ENCODE data around the gene PDCD1.
"Not testable (repeated sequence)": the region's sequence is repeated elsewhere in the genome, so short reads cannot be mapped to it uniquely, and the experiment has no call there.

Gene PDCD1

GRCh38 chr2:241834527-241835210 lies 24.0 kb downstream of the PDCD1 start:
- WGBS (ENCODE audit: insufficient coverage), result 95% methylated on average over 5 of the region's 10 CpGs
- Histone ChIP-seq H3K27me3 (replicated peaks in 2 of 5; ENCODE audit: control insufficient read depth in 4 of 5, insufficient read depth in 5 of 5, low read length in 4 of 5) (no peaks in the 10 kb centered on the region), H3K4me3 (ENCODE audit: control insufficient read depth in 1 of 7, extremely low read depth in 1 of 7, insufficient read depth in 4 of 7, low read depth in 2 of 7, low read length in 6 of 7) (no peak overlapping the region), H3K27ac (ENCODE audit: insufficient read depth in 1 of 2, low read depth in 1 of 2, low read length in 2 of 2, poor library complexity in 1 of 2, severe bottlenecking in 2 of 2) (no peak overlapping the region), H3K4me1 (ENCODE audit: control extremely low read depth in 1 of 4, control insufficient read depth in 4 of 4, insufficient read depth in 4 of 4, low read length in 3 of 4) (peaks cover 0 to 3% (median 1%) of the 10 kb centered on the region in 4 experiments), H3K9me3 (ENCODE audit: control extremely low read depth in 1 of 5, control insufficient read depth in 4 of 5, insufficient read depth in 2 of 5, low read depth in 1 of 5, low read length in 4 of 5) (peaks cover 0 to 4% (median 0%) of the 10 kb centered on the region in 5 experiments), H3K36me3 (ENCODE audit: control insufficient read depth in 4 of 4, insufficient read depth in 4 of 4, low read length in 3 of 4) (no peaks in the 10 kb centered on the region)
- ChIA-PET CTCF (interaction anchor here (0.8 to 1.5 kb wide), 3 partner anchors 9 to 34 kb away, joined by 3 to 4 read pairs (median 3); no protein-coding TSS in a partner anchor), POLR2A (no interaction called here)
- DNase-seq, result no peak

DNA sequence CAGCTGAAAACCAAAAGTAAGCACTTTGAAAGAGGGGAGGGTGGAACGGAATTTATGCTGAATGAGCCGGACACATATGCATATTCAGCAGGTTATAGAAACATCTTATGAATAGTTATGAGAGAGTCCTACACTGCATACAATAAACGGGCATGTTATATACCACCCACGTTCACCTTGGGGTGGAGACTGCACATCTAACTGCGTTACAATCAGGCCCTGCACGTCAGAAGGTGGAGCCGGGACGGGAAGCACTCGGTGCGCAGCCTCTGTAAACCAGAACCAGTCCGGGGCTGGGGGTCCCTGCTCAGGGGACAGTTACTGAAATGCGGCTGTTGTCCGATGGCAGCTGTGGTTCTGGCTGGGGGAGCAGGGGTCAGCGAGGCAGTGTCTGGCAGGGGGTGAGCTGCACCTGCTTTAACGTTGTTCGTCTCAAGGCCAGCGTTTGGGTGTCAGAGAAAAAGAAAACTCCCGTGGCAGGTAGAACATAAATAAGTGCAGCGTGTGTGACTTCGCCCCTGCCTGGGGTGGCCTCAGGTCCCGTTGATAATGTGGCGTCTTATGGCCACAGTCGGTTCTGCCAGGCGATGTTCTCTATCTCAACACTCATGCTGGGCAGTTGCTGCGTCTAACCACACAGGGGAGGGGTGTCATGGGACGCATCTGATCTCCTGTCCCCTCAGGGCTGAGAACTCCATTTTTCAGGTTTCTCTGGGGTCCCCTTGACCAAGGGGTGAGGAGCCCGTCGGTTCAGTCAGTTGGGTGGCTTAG lies 24.8 kb downstream of the PDCD1 start:
- POLR2A ChIA-PET; H3K4me1 ChIP-seq (ENCODE audit: control extremely low read depth in 1 of 4, control insufficient read depth in 4 of 4, insufficient read depth in 4 of 4, low read length in 3 of 4); DNase-seq; H3K36me3 ChIP-seq (ENCODE audit: control insufficient read depth in 4 of 4, insufficient read depth in 4 of 4, low read length in 3 of 4); H3K27ac ChIP-seq (ENCODE audit: insufficient read depth in 1 of 2, low read depth in 1 of 2, low read length in 2 of 2, poor library complexity in 1 of 2, severe bottlenecking in 2 of 2); H3K4me3 ChIP-seq (ENCODE audit: control insufficient read depth in 1 of 7, extremely low read depth in 1 of 7, insufficient read depth in 4 of 7, low read depth in 2 of 7, low read length in 6 of 7); H3K27me3 ChIP-seq (replicated peaks in 2 of 5; ENCODE audit: control insufficient read depth in 4 of 5, insufficient read depth in 5 of 5, low read length in 4 of 5); H3K9me3 ChIP-seq (ENCODE audit: control extremely low read depth in 1 of 5, control insufficient read depth in 4 of 5, insufficient read depth in 2 of 5, low read depth in 1 of 5, low read length in 4 of 5): not testable (repeated sequence)
- WGBS (ENCODE audit: insufficient coverage), result 92% methylated on average over 23 of the region's 28 CpGs
- CTCF ChIA-PET, result interaction anchor here (1.1 kb wide), 1 partner anchor 8 kb away, joined by 3 read pairs; no protein-coding TSS in a partner anchor

GRCh38 chr2:241833101-241833663 lies 25.5 kb downstream of the PDCD1 start:
- H3K4me3 ChIP-seq (ENCODE audit: control insufficient read depth in 1 of 7, extremely low read depth in 1 of 7, insufficient read depth in 4 of 7, low read depth in 2 of 7, low read length in 6 of 7), result no peak overlapping the region
- H3K9me3 ChIP-seq (ENCODE audit: control extremely low read depth in 1 of 5, control insufficient read depth in 4 of 5, insufficient read depth in 2 of 5, low read depth in 1 of 5, low read length in 4 of 5), result peaks cover 0 to 4% (median 0%) of the 10 kb centered on the region in 5 experiments
- no peak overlapping the region for H3K27ac ChIP-seq (ENCODE audit: insufficient read depth in 1 of 2, low read depth in 1 of 2, low read length in 2 of 2, poor library complexity in 1 of 2, severe bottlenecking in 2 of 2)
- ChIA-PET POLR2A (no interaction called here), CTCF (no interaction called here)
- peaks cover 0 to 3% (median 1%) of the 10 kb centered on the region in 4 experiments for H3K4me1 ChIP-seq (ENCODE audit: control extremely low read depth in 1 of 4, control insufficient read depth in 4 of 4, insufficient read depth in 4 of 4, low read length in 3 of 4)
- WGBS (ENCODE audit: insufficient coverage), result 64% methylated on average over 5 of the region's 13 CpGs
- DNase-seq, result no peak
- no peaks in the 10 kb centered on the region for H3K27me3 ChIP-seq (replicated peaks in 2 of 5; ENCODE audit: control insufficient read depth in 4 of 5, insufficient read depth in 5 of 5, low read length in 4 of 5)
- H3K36me3 ChIP-seq (ENCODE audit: control insufficient read depth in 4 of 4, insufficient read depth in 4 of 4, low read length in 3 of 4), result no peaks in the 10 kb centered on the region

GRCh38 chr2:241827394-241827793 lies 31.3 kb downstream of the PDCD1 start:
- 92% methylated on average over 2 of the region's 2 CpGs for WGBS (ENCODE audit: insufficient coverage)
- no peak for DNase-seq
- H3K36me3 ChIP-seq (ENCODE audit: control insufficient read depth in 4 of 4, insufficient read depth in 4 of 4, low read length in 3 of 4), result no peaks in the 10 kb centered on the region
- no peak overlapping the region for H3K27ac ChIP-seq (ENCODE audit: insufficient read depth in 1 of 2, low read depth in 1 of 2, low read length in 2 of 2, poor library complexity in 1 of 2, severe bottlenecking in 2 of 2)
- H3K4me1 ChIP-seq (ENCODE audit: control extremely low read depth in 1 of 4, control insufficient read depth in 4 of 4, insufficient read depth in 4 of 4, low read length in 3 of 4), result no peaks in the 10 kb centered on the region
- no peaks in the 10 kb centered on the region for H3K27me3 ChIP-seq (replicated peaks in 2 of 5; ENCODE audit: control insufficient read depth in 4 of 5, insufficient read depth in 5 of 5, low read length in 4 of 5)
- POLR2A ChIA-PET, result no interaction called here
- H3K4me3 ChIP-seq (ENCODE audit: control insufficient read depth in 1 of 7, extremely low read depth in 1 of 7, insufficient read depth in 4 of 7, low read depth in 2 of 7, low read length in 6 of 7), result no peak overlapping the region
- peaks cover 6 to 19% (median 12%) of the 10 kb centered on the region in 5 experiments for H3K9me3 ChIP-seq (ENCODE audit: control extremely low read depth in 1 of 5, control insufficient read depth in 4 of 5, insufficient read depth in 2 of 5, low read depth in 1 of 5, low read length in 4 of 5)
- CTCF ChIA-PET, result interaction anchor here (0.7 kb wide), 2 partner anchors 10 to 100 kb away, joined by 3 to 4 read pairs; no protein-coding TSS in a partner anchor

DNA sequence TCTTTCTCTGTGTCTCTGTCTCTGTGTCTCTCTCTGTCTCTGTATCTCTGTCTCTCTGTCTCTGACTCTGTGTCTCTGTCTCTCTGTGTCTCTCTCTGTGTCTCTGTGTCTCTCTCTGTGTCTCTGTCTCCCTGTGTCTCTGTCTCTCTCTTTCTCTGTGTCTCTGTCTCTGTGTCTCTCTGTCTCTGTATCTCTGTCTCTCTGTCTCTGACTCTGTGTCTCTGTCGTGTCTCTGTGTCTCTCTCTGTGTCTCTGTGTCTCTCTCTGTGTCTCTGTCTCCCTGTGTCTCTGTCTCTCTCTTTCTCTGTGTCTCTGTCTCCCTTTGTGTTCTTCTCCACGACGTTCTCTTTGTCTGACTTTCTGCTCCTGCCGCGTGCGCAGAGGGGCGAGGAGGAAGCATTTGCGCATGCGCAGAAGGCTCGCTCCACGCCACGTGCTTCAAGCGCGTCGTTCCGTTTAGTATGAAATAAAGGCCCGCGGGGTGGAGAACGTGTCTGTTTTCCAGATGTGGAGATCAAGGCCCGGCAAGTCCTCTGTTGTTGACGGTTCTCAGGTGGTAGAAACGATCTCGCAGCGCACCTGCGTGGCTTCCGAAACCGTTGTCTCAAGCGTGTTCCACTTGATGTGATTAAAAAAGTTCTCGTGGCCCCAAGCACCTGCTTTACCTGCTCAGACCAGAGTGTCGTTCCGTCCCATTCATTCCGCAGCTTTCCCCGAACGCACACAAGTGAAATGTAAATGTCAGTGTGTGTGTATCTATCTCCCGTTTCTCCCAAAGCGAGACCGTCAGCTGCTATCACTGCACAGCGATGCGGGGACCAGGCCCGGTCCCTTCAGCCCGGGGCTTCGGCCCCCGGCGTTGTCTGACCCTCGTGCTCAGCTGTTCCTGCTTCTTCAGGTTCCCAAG lies 34.9 kb downstream of the PDCD1 start:
- peak in 2 of 3 donors; percentile 81 to 87 for DNase-seq
- H3K27me3 ChIP-seq (replicated peaks in 2 of 5; ENCODE audit: control insufficient read depth in 4 of 5, insufficient read depth in 5 of 5, low read length in 4 of 5); H3K36me3 ChIP-seq (ENCODE audit: control insufficient read depth in 4 of 4, insufficient read depth in 4 of 4, low read length in 3 of 4); H3K4me3 ChIP-seq (ENCODE audit: control insufficient read depth in 1 of 7, extremely low read depth in 1 of 7, insufficient read depth in 4 of 7, low read depth in 2 of 7, low read length in 6 of 7); H3K27ac ChIP-seq (ENCODE audit: insufficient read depth in 1 of 2, low read depth in 1 of 2, low read length in 2 of 2, poor library complexity in 1 of 2, severe bottlenecking in 2 of 2): not testable (repeated sequence)
- Histone ChIP-seq H3K9me3 (ENCODE audit: control extremely low read depth in 1 of 5, control insufficient read depth in 4 of 5, insufficient read depth in 2 of 5, low read depth in 1 of 5, low read length in 4 of 5) (peaks cover 6 to 19% (median 9%) of the 10 kb centered on the region in 5 experiments), H3K4me1 (ENCODE audit: control extremely low read depth in 1 of 4, control insufficient read depth in 4 of 4, insufficient read depth in 4 of 4, low read length in 3 of 4) (peaks cover 0 to 14% (median 6%) of the 10 kb centered on the region in 4 experiments)
- ChIA-PET CTCF (interaction anchor here (0.8 to 1.6 kb wide), 2 partner anchors 11 to 12 kb away, joined by 3 read pairs; no protein-coding TSS in a partner anchor), POLR2A (interaction anchor here (0.5 kb wide), 1 partner anchor 84 kb away, joined by 4 read pairs; no protein-coding TSS in a partner anchor)
- WGBS (ENCODE audit: insufficient coverage), result 93% methylated on average over 45 of the region's 45 CpGs

DNA sequence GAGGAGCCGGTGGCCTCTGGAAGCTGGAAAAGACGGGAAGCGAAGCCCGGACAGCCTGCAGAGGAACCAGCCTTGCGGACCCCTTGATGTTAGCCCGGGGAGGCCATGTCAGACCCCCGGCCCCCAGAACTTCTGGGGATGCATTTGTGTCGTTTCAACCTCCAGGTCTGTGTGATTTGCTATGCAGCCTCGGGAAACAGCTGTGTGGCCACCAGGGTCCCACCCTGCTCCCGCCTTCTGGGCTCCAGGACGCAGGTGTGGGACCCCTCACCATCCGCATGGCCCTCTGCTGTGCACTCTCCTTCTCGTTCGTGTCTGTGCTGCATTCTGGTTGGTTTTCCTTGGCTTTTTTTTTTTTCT lies 36.5 kb downstream of the PDCD1 start:
- Histone ChIP-seq H3K4me3 (ENCODE audit: control insufficient read depth in 1 of 7, extremely low read depth in 1 of 7, insufficient read depth in 4 of 7, low read depth in 2 of 7, low read length in 6 of 7) (no peak overlapping the region), H3K27ac (ENCODE audit: insufficient read depth in 1 of 2, low read depth in 1 of 2, low read length in 2 of 2, poor library complexity in 1 of 2, severe bottlenecking in 2 of 2) (no peak overlapping the region), H3K27me3 (replicated peaks in 2 of 5; ENCODE audit: control insufficient read depth in 4 of 5, insufficient read depth in 5 of 5, low read length in 4 of 5) (no peaks in the 10 kb centered on the region), H3K9me3 (ENCODE audit: control extremely low read depth in 1 of 5, control insufficient read depth in 4 of 5, insufficient read depth in 2 of 5, low read depth in 1 of 5, low read length in 4 of 5) (peaks cover 3 to 12% (median 8%) of the 10 kb centered on the region in 5 experiments), H3K4me1 (ENCODE audit: control extremely low read depth in 1 of 4, control insufficient read depth in 4 of 4, insufficient read depth in 4 of 4, low read length in 3 of 4) (peaks cover 0 to 27% (median 17%) of the 10 kb centered on the region in 4 experiments), H3K36me3 (ENCODE audit: control insufficient read depth in 4 of 4, insufficient read depth in 4 of 4, low read length in 3 of 4) (no peaks in the 10 kb centered on the region)
- no peak for DNase-seq
- 94% methylated on average over 13 of the region's 14 CpGs for WGBS (ENCODE audit: insufficient coverage)
- POLR2A ChIA-PET, result no interaction called here
- CTCF ChIA-PET, result interaction anchor here (0.9 kb wide), 1 partner anchor 15 kb away, joined by 3 read pairs; no protein-coding TSS in a partner anchor

All from common myeloid progenitor, CD34-positive (primary cell).